Measurements from ENCODE around the gene PSMB3. TPM values are rescaled to one million over a fixed set of nuclear protein-coding genes. Genes with fewer than 3 reads are reported as not detected.

Gene PSMB3
- total RNA-seq, 1 donor from 2014 or later: 128 TPM

DNA sequence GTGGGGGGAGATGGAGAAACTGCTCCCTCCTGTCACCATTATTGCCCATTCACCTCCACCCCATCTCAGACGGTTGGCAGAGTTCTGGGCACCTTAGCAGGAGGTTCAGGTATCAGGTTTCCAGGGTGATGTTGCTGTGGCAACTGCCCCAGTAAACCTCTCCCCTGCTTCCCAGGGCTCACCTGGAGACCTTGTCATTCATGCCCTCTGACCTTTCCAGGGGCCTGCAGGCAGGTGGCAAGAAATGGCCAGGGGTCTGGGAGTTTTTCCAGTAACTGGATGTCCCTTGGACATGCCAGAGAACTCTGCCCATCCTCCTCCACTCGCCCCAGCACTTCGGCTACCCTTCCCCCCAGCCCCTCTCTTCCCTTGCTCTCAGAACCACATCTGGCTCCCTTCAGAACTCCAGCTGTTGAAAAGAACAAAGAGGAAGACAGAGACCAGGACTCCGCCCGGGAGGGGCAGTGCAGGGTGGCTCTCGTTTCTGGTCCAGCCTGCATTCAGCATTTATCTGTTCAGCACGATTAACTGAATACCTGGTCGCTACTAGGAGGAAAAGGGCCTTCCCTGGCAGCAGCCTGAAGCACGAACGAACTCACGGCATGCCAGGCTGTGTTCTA is 39.0 kb upstream of the PSMB3 start:
- intact Hi-C loops (cut with DNase I): no loop called here
- Histone ChIP-seq H3K27ac (no peak overlapping the region), H3K36me3 (peaks cover 99% of the 10 kb centered on the region), H3K4me3 (no peak overlapping the region), H3K4me1 (peaks cover 10% of the 10 kb centered on the region), H3K27me3 (ENCODE audit: low read depth) (no peaks in the 10 kb centered on the region), H3K9me3 (no peaks in the 10 kb centered on the region)
- no peak for ATAC-seq
- DNase-seq: no peak
- TF ChIP-seq, protein P1, sequence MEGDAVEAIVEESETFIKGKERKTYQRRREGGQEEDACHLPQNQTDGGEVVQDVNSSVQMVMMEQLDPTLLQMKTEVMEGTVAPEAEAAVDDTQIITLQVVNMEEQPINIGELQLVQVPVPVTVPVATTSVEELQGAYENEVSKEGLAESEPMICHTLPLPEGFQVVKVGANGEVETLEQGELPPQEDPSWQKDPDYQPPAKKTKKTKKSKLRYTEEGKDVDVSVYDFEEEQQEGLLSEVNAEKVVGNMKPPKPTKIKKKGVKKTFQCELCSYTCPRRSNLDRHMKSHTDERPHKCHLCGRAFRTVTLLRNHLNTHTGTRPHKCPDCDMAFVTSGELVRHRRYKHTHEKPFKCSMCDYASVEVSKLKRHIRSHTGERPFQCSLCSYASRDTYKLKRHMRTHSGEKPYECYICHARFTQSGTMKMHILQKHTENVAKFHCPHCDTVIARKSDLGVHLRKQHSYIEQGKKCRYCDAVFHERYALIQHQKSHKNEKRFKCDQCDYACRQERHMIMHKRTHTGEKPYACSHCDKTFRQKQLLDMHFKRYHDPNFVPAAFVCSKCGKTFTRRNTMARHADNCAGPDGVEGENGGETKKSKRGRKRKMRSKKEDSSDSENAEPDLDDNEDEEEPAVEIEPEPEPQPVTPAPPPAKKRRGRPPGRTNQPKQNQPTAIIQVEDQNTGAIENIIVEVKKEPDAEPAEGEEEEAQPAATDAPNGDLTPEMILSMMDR (IDR thresholded peaks at IDR 0.05): no peak

DNA sequence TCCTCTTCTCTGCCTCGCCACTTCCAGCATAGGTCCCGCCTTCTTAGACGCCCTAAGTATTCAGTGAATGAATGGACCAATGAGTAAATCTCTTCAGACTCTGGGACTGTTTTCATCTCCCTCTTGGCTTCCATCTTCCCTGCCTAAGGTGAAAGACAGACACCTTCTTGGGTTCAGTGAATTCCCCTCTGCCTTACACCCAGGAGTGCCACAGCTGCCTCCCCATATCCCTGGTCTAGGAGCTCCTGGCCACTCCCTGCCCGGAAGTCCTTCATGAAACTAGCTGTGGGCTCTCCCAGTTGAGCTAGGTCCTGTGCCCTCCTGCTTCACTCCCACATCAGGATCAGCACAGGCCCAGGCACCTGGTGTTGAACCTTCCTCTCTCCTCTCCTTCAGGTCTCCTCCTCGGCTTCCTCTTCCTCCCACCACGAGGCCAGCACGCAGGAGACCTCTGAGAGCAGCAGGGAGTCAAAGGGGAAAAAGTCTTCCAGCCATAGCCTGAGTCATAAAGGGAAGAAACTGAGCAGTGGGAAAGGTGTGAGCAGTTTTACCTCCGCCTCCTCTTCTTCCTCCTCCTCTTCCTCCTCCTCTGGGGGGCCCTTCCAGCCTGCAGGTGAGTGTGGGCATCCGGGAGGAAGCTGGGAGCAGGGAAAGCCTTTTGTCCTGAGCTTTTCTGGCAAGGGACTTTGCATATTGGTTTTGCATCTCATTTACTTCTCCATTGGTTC is 37.2 kb upstream of the PSMB3 start:
- intact Hi-C loops (cut with DNase I): no loop called here
- Histone ChIP-seq H3K36me3 (peaks cover 99% of the 10 kb centered on the region), H3K27me3 (ENCODE audit: low read depth) (no peaks in the 10 kb centered on the region), H3K4me3 (no peak overlapping the region), H3K4me1 (peaks cover 6% of the 10 kb centered on the region), H3K27ac (no peak overlapping the region), H3K9me3 (no peaks in the 10 kb centered on the region)
- ATAC-seq (no peak), DNase-seq (no peak)
- TF ChIP-seq, protein P1 (IDR thresholded peaks at IDR 0.05): no peak

DNA sequence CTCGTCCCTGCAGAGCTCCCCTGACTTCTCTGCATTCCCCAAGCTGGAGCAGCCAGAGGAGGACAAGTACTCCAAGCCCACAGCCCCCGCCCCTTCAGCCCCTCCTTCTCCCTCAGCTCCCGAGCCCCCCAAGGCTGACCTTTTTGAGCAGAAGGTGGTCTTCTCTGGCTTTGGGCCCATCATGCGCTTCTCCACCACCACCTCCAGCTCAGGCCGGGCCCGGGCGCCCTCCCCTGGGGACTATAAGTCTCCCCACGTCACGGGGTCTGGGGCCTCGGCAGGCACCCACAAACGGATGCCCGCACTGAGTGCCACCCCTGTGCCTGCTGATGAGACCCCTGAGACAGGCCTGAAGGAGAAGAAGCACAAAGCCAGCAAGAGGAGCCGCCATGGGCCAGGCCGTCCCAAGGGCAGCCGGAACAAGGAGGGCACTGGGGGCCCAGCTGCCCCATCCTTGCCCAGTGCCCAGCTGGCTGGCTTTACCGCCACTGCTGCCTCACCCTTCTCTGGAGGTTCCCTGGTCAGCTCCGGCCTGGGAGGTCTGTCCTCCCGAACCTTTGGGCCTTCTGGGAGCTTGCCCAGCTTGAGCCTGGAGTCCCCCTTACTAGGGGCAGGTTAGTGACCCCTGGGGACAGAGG is 36.1 kb upstream of the PSMB3 start:
- no peak for ATAC-seq
- no peaks in the 10 kb centered on the region for H3K27me3 ChIP-seq (ENCODE audit: low read depth)
- TF ChIP-seq, protein P1 (IDR thresholded peaks at IDR 0.05): no peak
- intact Hi-C loops (cut with DNase I): no loop called here
- no peaks in the 10 kb centered on the region for H3K4me1 ChIP-seq
- no peaks in the 10 kb centered on the region for H3K9me3 ChIP-seq
- H3K36me3 ChIP-seq: peaks cover 99% of the 10 kb centered on the region
- no peak for DNase-seq
- no peak overlapping the region for H3K4me3 ChIP-seq
- H3K27ac ChIP-seq: no peak overlapping the region

DNA sequence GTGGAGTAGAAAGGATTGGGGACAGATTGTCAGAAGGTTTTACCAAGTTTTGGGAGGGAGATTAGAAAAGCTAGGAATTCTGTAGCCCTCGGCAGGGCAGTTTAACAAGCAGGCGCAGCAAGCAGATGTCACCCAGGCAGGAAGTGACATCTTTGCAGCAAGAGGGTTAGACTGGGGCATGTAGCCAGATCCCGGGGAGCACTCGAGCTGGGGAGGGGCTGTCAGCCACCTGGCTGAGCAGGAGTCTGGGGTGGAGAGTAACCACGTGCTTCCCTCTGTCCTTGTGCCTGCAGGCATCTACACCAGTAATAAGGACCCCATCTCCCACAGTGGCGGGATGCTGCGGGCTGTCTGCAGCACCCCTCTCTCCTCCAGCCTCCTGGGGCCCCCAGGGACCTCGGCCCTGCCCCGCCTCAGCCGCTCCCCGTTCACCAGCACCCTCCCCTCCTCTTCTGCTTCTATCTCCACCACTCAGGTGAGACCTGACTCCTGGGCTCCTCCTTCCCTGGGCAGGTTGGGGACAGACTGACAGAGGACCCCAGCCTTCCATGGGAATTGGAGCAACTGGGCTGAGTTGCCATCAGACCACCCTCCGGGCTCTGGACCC is 35.3 kb upstream of the PSMB3 start:
- DNase-seq (no peak), ATAC-seq (no peak)
- Histone ChIP-seq H3K27ac (no peak overlapping the region), H3K27me3 (ENCODE audit: low read depth) (no peaks in the 10 kb centered on the region), H3K4me1 (no peaks in the 10 kb centered on the region), H3K36me3 (peaks cover 99% of the 10 kb centered on the region), H3K4me3 (no peak overlapping the region), H3K9me3 (no peaks in the 10 kb centered on the region)
- intact Hi-C loops (cut with DNase I): no loop called here
- TF ChIP-seq, protein P1 (IDR thresholded peaks at IDR 0.05): no peak

DNA sequence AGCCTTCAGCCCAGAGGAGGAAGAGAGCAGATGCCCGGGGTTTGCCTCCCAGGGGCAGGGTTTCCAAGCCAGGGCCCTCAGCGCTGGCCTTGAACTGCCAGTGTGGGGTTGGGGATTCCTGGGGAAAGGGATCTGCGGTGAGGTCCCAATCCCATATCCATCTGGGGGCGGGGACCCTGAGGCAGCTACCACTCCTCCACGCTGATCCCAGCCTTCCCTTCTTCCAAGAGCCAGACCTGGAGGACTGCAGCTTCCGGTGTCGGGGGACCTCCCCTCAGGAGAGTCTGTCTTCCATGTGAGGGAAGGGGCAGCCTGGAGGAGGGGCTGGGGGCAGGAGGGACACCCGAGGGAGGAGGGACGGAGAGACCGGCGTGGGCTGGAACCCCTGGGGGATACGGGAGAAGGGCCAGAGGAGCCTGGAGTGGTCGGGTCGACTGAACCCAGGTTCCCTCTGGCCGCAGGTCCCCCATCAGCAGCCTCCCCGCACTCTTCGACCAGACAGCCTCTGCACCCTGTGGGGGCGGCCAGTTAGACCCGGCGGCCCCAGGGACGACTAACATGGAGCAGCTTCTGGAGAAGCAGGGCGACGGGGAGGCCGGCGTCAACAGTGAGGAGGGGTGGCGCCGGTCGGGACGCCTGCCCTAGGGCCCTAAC is 33.1 kb upstream of the PSMB3 start:
- ATAC-seq: no peak
- intact Hi-C loops (cut with DNase I): no loop called here
- no peaks in the 10 kb centered on the region for H3K27me3 ChIP-seq (ENCODE audit: low read depth)
- no peaks in the 10 kb centered on the region for H3K9me3 ChIP-seq
- H3K36me3 ChIP-seq: peaks cover 92% of the 10 kb centered on the region
- H3K27ac ChIP-seq: no peak overlapping the region
- TF ChIP-seq, protein P1 (IDR thresholded peaks at IDR 0.05): no peak
- DNase-seq: no peak
- H3K4me1 ChIP-seq: peaks cover 6% of the 10 kb centered on the region
- no peak overlapping the region for H3K4me3 ChIP-seq

Measured in lower lobe of right lung (tissue), 2 donors.